ENCODE data around the gene ATF5.

ATF5 gene

GRCh38 chr19:49929611-49930482 lies 842 bp downstream of the ATF5 start:
- WGBS (ENCODE audit: insufficient coverage) = 17% methylated on average over 17 of the region's 43 CpGs
- Histone ChIP-seq H3K4me3 (ENCODE audit: control insufficient read depth in 1 of 7, extremely low read depth in 1 of 7, insufficient read depth in 4 of 7, low read depth in 2 of 7, low read length in 6 of 7) (peak overlapping the region; percentile 83 to 94 (median 86)), H3K27me3 (replicated peaks in 2 of 5; ENCODE audit: control insufficient read depth in 4 of 5, insufficient read depth in 5 of 5, low read length in 4 of 5) (no peaks in the 10 kb centered on the region), H3K9me3 (ENCODE audit: control extremely low read depth in 1 of 5, control insufficient read depth in 4 of 5, insufficient read depth in 2 of 5, low read depth in 1 of 5, low read length in 4 of 5) (no peaks in the 10 kb centered on the region), H3K36me3 (ENCODE audit: control insufficient read depth in 4 of 4, insufficient read depth in 4 of 4, low read length in 3 of 4) (peaks cover 2 to 39% (median 13%) of the 10 kb centered on the region in 4 experiments), H3K27ac (ENCODE audit: insufficient read depth in 1 of 2, low read depth in 1 of 2, low read length in 2 of 2, poor library complexity in 1 of 2, severe bottlenecking in 2 of 2) (peak overlapping the region; percentile 81 to 91), H3K4me1 (ENCODE audit: control extremely low read depth in 1 of 4, control insufficient read depth in 4 of 4, insufficient read depth in 4 of 4, low read length in 3 of 4) (peaks cover 3 to 37% (median 27%) of the 10 kb centered on the region in 4 experiments)
- peak; percentile 99 to 100 (median 99) for DNase-seq
- ChIA-PET POLR2A (interaction anchor here (0.7 to 2.3 kb wide), 8 partner anchors 19 to 79 kb away, joined by 3 to 15 read pairs (median 4); partner anchors contain the start of genes AKT1S1, IL4I1, PTOV1 and TBC1D17), CTCF (interaction anchor here (0.6 to 0.8 kb wide), 2 partner anchors 33 to 550 kb away, joined by 3 read pairs; partner anchors contain the start of gene IL4I1)

- peak in 2 of 3 donors; percentile 35 to 46 for DNase-seq
- peaks cover under 1 to 34% (median 9%) of the 10 kb centered on the region in 4 experiments for H3K36me3 ChIP-seq (ENCODE audit: control insufficient read depth in 4 of 4, insufficient read depth in 4 of 4, low read length in 3 of 4)
- H3K27ac ChIP-seq (ENCODE audit: insufficient read depth in 1 of 2, low read depth in 1 of 2, low read length in 2 of 2, poor library complexity in 1 of 2, severe bottlenecking in 2 of 2) = peak overlapping the region in 1 of 2 experiments; percentile 14
- H3K4me1 ChIP-seq (ENCODE audit: control extremely low read depth in 1 of 4, control insufficient read depth in 4 of 4, insufficient read depth in 4 of 4, low read length in 3 of 4) = peaks cover 3 to 37% (median 27%) of the 10 kb centered on the region in 4 experiments
- ChIA-PET POLR2A (interaction anchor here (0.6 to 1.2 kb wide), 3 partner anchors 36 to 635 kb away, joined by 3 to 4 read pairs (median 4); no protein-coding TSS in a partner anchor), CTCF (interaction anchor here (0.6 kb wide), 1 partner anchor 51 kb away, joined by 3 read pairs; no protein-coding TSS in a partner anchor)
- no peaks in the 10 kb centered on the region for H3K9me3 ChIP-seq (ENCODE audit: control extremely low read depth in 1 of 5, control insufficient read depth in 4 of 5, insufficient read depth in 2 of 5, low read depth in 1 of 5, low read length in 4 of 5)
- H3K27me3 ChIP-seq (replicated peaks in 2 of 5; ENCODE audit: control insufficient read depth in 4 of 5, insufficient read depth in 5 of 5, low read length in 4 of 5) = no peaks in the 10 kb centered on the region
- peak overlapping the region in 2 of 7 experiments; percentile 53 to 56 for H3K4me3 ChIP-seq (ENCODE audit: control insufficient read depth in 1 of 7, extremely low read depth in 1 of 7, insufficient read depth in 4 of 7, low read depth in 2 of 7, low read length in 6 of 7)
- WGBS (ENCODE audit: insufficient coverage) = 83% methylated on average over 15 of the region's 15 CpGs
Observed at GRCh38 chr19:49930483-49931011, 1.5 kb downstream of the ATF5 start.

GRCh38 chr19:49931293-49932040 lies 2.5 kb downstream of the ATF5 start:
- DNase-seq = no peak
- Histone ChIP-seq H3K4me3 (ENCODE audit: control insufficient read depth in 1 of 7, extremely low read depth in 1 of 7, insufficient read depth in 4 of 7, low read depth in 2 of 7, low read length in 6 of 7) (no peak overlapping the region), H3K36me3 (ENCODE audit: control insufficient read depth in 4 of 4, insufficient read depth in 4 of 4, low read length in 3 of 4) (peaks cover 0 to 31% (median 5%) of the 10 kb centered on the region in 4 experiments), H3K27ac (ENCODE audit: insufficient read depth in 1 of 2, low read depth in 1 of 2, low read length in 2 of 2, poor library complexity in 1 of 2, severe bottlenecking in 2 of 2) (no peak overlapping the region), H3K27me3 (replicated peaks in 2 of 5; ENCODE audit: control insufficient read depth in 4 of 5, insufficient read depth in 5 of 5, low read length in 4 of 5) (peaks cover 0 to 4% (median 0%) of the 10 kb centered on the region in 5 experiments), H3K9me3 (ENCODE audit: control extremely low read depth in 1 of 5, control insufficient read depth in 4 of 5, insufficient read depth in 2 of 5, low read depth in 1 of 5, low read length in 4 of 5) (no peaks in the 10 kb centered on the region), H3K4me1 (ENCODE audit: control extremely low read depth in 1 of 4, control insufficient read depth in 4 of 4, insufficient read depth in 4 of 4, low read length in 3 of 4) (peaks cover 3 to 37% (median 27%) of the 10 kb centered on the region in 4 experiments)
- whole genome bisulfite sequencing (ENCODE audit: insufficient coverage) = 96% methylated on average over 6 of the region's 7 CpGs
- ChIA-PET POLR2A (interaction anchor here (0.6 kb wide), 1 partner anchor 636 kb away, joined by 4 read pairs; no protein-coding TSS in a partner anchor), CTCF (interaction anchor here (0.6 kb wide), 1 partner anchor 50 kb away, joined by 3 read pairs; no protein-coding TSS in a partner anchor)

- Histone ChIP-seq H3K9me3 (ENCODE audit: control extremely low read depth in 1 of 5, control insufficient read depth in 4 of 5, insufficient read depth in 2 of 5, low read depth in 1 of 5, low read length in 4 of 5) (no peaks in the 10 kb centered on the region), H3K27me3 (replicated peaks in 2 of 5; ENCODE audit: control insufficient read depth in 4 of 5, insufficient read depth in 5 of 5, low read length in 4 of 5) (peaks cover 0 to 8% (median under 1%) of the 10 kb centered on the region in 5 experiments), H3K4me3 (ENCODE audit: control insufficient read depth in 1 of 7, extremely low read depth in 1 of 7, insufficient read depth in 4 of 7, low read depth in 2 of 7, low read length in 6 of 7) (no peak overlapping the region), H3K4me1 (ENCODE audit: control extremely low read depth in 1 of 4, control insufficient read depth in 4 of 4, insufficient read depth in 4 of 4, low read length in 3 of 4) (peaks cover 3 to 37% (median 25%) of the 10 kb centered on the region in 4 experiments), H3K27ac (ENCODE audit: insufficient read depth in 1 of 2, low read depth in 1 of 2, low read length in 2 of 2, poor library complexity in 1 of 2, severe bottlenecking in 2 of 2) (no peak overlapping the region), H3K36me3 (ENCODE audit: control insufficient read depth in 4 of 4, insufficient read depth in 4 of 4, low read length in 3 of 4) (peaks cover 0 to 27% (median 4%) of the 10 kb centered on the region in 4 experiments)
- CTCF ChIA-PET = no interaction called here
- POLR2A ChIA-PET = no interaction called here
- DNase-seq = no peak
- 80% methylated on average over 1 of the region's 5 CpGs for WGBS (ENCODE audit: insufficient coverage)
Observed at GRCh38 chr19:49932041-49932451, 3.0 kb downstream of the ATF5 start.

GRCh38 chr19:49932731-49933131 lies 3.7 kb downstream of the ATF5 start:
- H3K27me3 ChIP-seq (replicated peaks in 2 of 5; ENCODE audit: control insufficient read depth in 4 of 5, insufficient read depth in 5 of 5, low read length in 4 of 5) = peaks cover 0 to 11% (median 3%) of the 10 kb centered on the region in 5 experiments
- CTCF ChIA-PET = interaction anchor here (1.4 kb wide), 1 partner anchor 51 kb away, joined by 4 read pairs; no protein-coding TSS in a partner anchor

GRCh38 chr19:49933643-49934042 lies 4.6 kb downstream of the ATF5 start:
- Histone ChIP-seq H3K4me1 (ENCODE audit: control extremely low read depth in 1 of 4, control insufficient read depth in 4 of 4, insufficient read depth in 4 of 4, low read length in 3 of 4) (peaks cover 0 to 25% (median 13%) of the 10 kb centered on the region in 4 experiments), H3K4me3 (ENCODE audit: control insufficient read depth in 1 of 7, extremely low read depth in 1 of 7, insufficient read depth in 4 of 7, low read depth in 2 of 7, low read length in 6 of 7) (no peak overlapping the region), H3K9me3 (ENCODE audit: control extremely low read depth in 1 of 5, control insufficient read depth in 4 of 5, insufficient read depth in 2 of 5, low read depth in 1 of 5, low read length in 4 of 5) (no peaks in the 10 kb centered on the region), H3K36me3 (ENCODE audit: control insufficient read depth in 4 of 4, insufficient read depth in 4 of 4, low read length in 3 of 4) (peaks cover 0 to 19% (median 0%) of the 10 kb centered on the region in 4 experiments), H3K27ac (ENCODE audit: insufficient read depth in 1 of 2, low read depth in 1 of 2, low read length in 2 of 2, poor library complexity in 1 of 2, severe bottlenecking in 2 of 2) (no peak overlapping the region), H3K27me3 (replicated peaks in 2 of 5; ENCODE audit: control insufficient read depth in 4 of 5, insufficient read depth in 5 of 5, low read length in 4 of 5) (peaks cover 0 to 11% (median 3%) of the 10 kb centered on the region in 5 experiments)
- ChIA-PET CTCF (interaction anchor here (1.4 kb wide), 1 partner anchor 50 kb away, joined by 4 read pairs; no protein-coding TSS in a partner anchor), POLR2A (interaction anchor here (0.5 kb wide), 1 partner anchor 32 kb away, joined by 3 read pairs; no protein-coding TSS in a partner anchor)
- no peak for DNase-seq
- WGBS (ENCODE audit: insufficient coverage) = 92% methylated on average over 8 of the region's 8 CpGs

More at GRCh38 chr19:49932731-49933131, 3.7 kb downstream of the ATF5 start:
- H3K27ac ChIP-seq (ENCODE audit: insufficient read depth in 1 of 2, low read depth in 1 of 2, low read length in 2 of 2, poor library complexity in 1 of 2, severe bottlenecking in 2 of 2) = no peak overlapping the region
- no peaks in the 10 kb centered on the region for H3K9me3 ChIP-seq (ENCODE audit: control extremely low read depth in 1 of 5, control insufficient read depth in 4 of 5, insufficient read depth in 2 of 5, low read depth in 1 of 5, low read length in 4 of 5)
- H3K36me3 ChIP-seq (ENCODE audit: control insufficient read depth in 4 of 4, insufficient read depth in 4 of 4, low read length in 3 of 4) = peaks cover 0 to 21% (median 0%) of the 10 kb centered on the region in 4 experiments
- H3K4me3 ChIP-seq (ENCODE audit: control insufficient read depth in 1 of 7, extremely low read depth in 1 of 7, insufficient read depth in 4 of 7, low read depth in 2 of 7, low read length in 6 of 7) = no peak overlapping the region
- POLR2A ChIA-PET = no interaction called here
- 57% methylated on average over 16 of the region's 25 CpGs for WGBS (ENCODE audit: insufficient coverage)
- peak in 2 of 3 donors; percentile 69 to 83 for DNase-seq
- peaks cover 0 to 32% (median 19%) of the 10 kb centered on the region in 4 experiments for H3K4me1 ChIP-seq (ENCODE audit: control extremely low read depth in 1 of 4, control insufficient read depth in 4 of 4, insufficient read depth in 4 of 4, low read length in 3 of 4)
